Colonic mucosa (tissue), 4 donors: Measurements from ENCODE around the gene CABP7. TPM values are rescaled to one million over a fixed set of nuclear protein-coding genes. Genes with fewer than 3 reads are reported as not detected.

Source experiments
- DNase-seq: peaks from one replicate; pipeline ENCODE4 v3.0.0-alpha.2; 2020
- H3K27ac ChIP-seq: fragments of 200-600 bp; one replicate; pipeline ENCODE4 v1.8.0; 2021
- H3K27me3 ChIP-seq: fragments of 200-600 bp; one replicate; pipeline ENCODE4 v1.8.0; 2021
- H3K36me3 ChIP-seq: fragments of 200-600 bp; one replicate; pipeline ENCODE4 v1.8.0; 2021
- H3K4me1 ChIP-seq: fragments of 200-600 bp; one replicate; pipeline ENCODE4 v1.8.0; 2021; ENCODE audit warnings: mild to moderate bottlenecking
- H3K4me3 ChIP-seq: fragments of 200-600 bp; one replicate; pipeline ENCODE4 v1.8.0; 2021
- H3K9ac ChIP-seq, 2 donors: one replicate each; pipeline ENCODE4 v1.7.0; 2013; ENCODE audit warnings: control low read depth in 2 of 2, low read depth in 2 of 2, low read length in 2 of 2
- H3K9me3 ChIP-seq: fragments of 200-600 bp; one replicate; pipeline ENCODE4 v1.8.0; 2021
- CTCF ChIP-seq: fragments of 200-600 bp; IDR thresholded peaks from one replicate; pipeline ENCODE4 v1.8.0; 2022; ENCODE audit warnings: antibody characterized with exemption, mild to moderate bottlenecking
- intact Hi-C: fragments of 100-400 bp; cut with DNase I; formaldehyde crosslinking; loops from one replicate; pipeline ENCODE4 v1.14.1; 2022
- total RNA-seq, 2 donors: library from RNA; stranded (reverse); fragmentation: NEBNext Ultra II Directional in 1 of 2; extraction: Animal tissue kit (Norgen Biotek cat#: 25700) in 1 of 2; gene quantifications; one replicate each; pipeline ENCODE4 v1.2.1, GENCODE V29; 2021
- donor health status: healthy.
- donor health status: DM: no; HTN: no; CAD: no.
- donor health status: DM: no; HTN: no; CAD: no.

The CABP7 gene
- total RNA-seq, 2 donors from 2014 or later, result 0.50 TPM; not detected in 1

- no peaks in the 10 kb centered on the region for H3K9me3 ChIP-seq
- intact Hi-C loops, result no loop called here
- H3K27me3 ChIP-seq, result peaks cover 28% of the 10 kb centered on the region
- no peak for TF ChIP-seq CTCF
- no peak overlapping the region for H3K4me3 ChIP-seq
- H3K9ac ChIP-seq, result no peak overlapping the region
- H3K4me1 ChIP-seq, result no peaks in the 10 kb centered on the region
- no peak for DNase-seq
- no peaks in the 10 kb centered on the region for H3K36me3 ChIP-seq
- H3K27ac ChIP-seq, result no peak overlapping the region
Observed at GRCh38 chr22:29717789-29718188, 2.0 kb upstream of the CABP7 start.

GRCh38 chr22:29718949-29719898, 579 bp upstream of the CABP7 start:
- no peaks in the 10 kb centered on the region for H3K4me1 ChIP-seq
- H3K9ac ChIP-seq, result no peak overlapping the region
- intact Hi-C loops, result no loop called here
- no peaks in the 10 kb centered on the region for H3K36me3 ChIP-seq
- H3K27ac ChIP-seq, result no peak overlapping the region
- peaks cover 28% of the 10 kb centered on the region for H3K27me3 ChIP-seq
- no peaks in the 10 kb centered on the region for H3K9me3 ChIP-seq
- no peak for TF ChIP-seq CTCF
- no peak for DNase-seq
- no peak overlapping the region for H3K4me3 ChIP-seq

- no peak overlapping the region for H3K9ac ChIP-seq
- no peak overlapping the region for H3K27ac ChIP-seq
- no peaks in the 10 kb centered on the region for H3K36me3 ChIP-seq
- no peaks in the 10 kb centered on the region for H3K4me1 ChIP-seq
- H3K4me3 ChIP-seq, result no peak overlapping the region
- DNase-seq, result no peak
- intact Hi-C loops, result no loop called here
- peaks cover 28% of the 10 kb centered on the region for H3K27me3 ChIP-seq
- no peak for TF ChIP-seq CTCF
- H3K9me3 ChIP-seq, result no peaks in the 10 kb centered on the region
Observed at GRCh38 chr22:29720811-29721323, 1.1 kb downstream of the CABP7 start.

GRCh38 chr22:29722151-29722550, 2.3 kb downstream of the CABP7 start:
- Histone ChIP-seq H3K36me3 (no peaks in the 10 kb centered on the region), H3K27ac (no peak overlapping the region), H3K27me3 (peaks cover 28% of the 10 kb centered on the region), H3K9ac (no peak overlapping the region), H3K4me3 (no peak overlapping the region), H3K9me3 (no peaks in the 10 kb centered on the region), H3K4me1 (no peaks in the 10 kb centered on the region)
- intact Hi-C loops, result no loop called here
- DNase-seq, result no peak
- no peak for TF ChIP-seq CTCF

GRCh38 chr22:29722587-29722986, 2.8 kb downstream of the CABP7 start:
- Histone ChIP-seq H3K27me3 (peaks cover 28% of the 10 kb centered on the region), H3K4me3 (no peak overlapping the region), H3K9ac (no peak overlapping the region), H3K27ac (no peak overlapping the region), H3K36me3 (no peaks in the 10 kb centered on the region), H3K4me1 (no peaks in the 10 kb centered on the region), H3K9me3 (no peaks in the 10 kb centered on the region)
- intact Hi-C loops, result no loop called here
- TF ChIP-seq CTCF, result no peak
- no peak for DNase-seq
